ENCODE measurements around the gene FBXL20. TPM values are rescaled to one million over a fixed set of nuclear protein-coding genes. Genes with fewer than 3 reads are reported as not detected.
A peak's percentile ranks its signal among the peaks of the same experiment; 100 is the strongest.

FBXL20 gene
- total and polyA plus RNA-seq, 9 of the 15 experiments (the other 6 are each of a cell fraction or from before 2014, with no cell fraction given): 1.8 to 15.1 (median 5.6) TPM

DNA sequence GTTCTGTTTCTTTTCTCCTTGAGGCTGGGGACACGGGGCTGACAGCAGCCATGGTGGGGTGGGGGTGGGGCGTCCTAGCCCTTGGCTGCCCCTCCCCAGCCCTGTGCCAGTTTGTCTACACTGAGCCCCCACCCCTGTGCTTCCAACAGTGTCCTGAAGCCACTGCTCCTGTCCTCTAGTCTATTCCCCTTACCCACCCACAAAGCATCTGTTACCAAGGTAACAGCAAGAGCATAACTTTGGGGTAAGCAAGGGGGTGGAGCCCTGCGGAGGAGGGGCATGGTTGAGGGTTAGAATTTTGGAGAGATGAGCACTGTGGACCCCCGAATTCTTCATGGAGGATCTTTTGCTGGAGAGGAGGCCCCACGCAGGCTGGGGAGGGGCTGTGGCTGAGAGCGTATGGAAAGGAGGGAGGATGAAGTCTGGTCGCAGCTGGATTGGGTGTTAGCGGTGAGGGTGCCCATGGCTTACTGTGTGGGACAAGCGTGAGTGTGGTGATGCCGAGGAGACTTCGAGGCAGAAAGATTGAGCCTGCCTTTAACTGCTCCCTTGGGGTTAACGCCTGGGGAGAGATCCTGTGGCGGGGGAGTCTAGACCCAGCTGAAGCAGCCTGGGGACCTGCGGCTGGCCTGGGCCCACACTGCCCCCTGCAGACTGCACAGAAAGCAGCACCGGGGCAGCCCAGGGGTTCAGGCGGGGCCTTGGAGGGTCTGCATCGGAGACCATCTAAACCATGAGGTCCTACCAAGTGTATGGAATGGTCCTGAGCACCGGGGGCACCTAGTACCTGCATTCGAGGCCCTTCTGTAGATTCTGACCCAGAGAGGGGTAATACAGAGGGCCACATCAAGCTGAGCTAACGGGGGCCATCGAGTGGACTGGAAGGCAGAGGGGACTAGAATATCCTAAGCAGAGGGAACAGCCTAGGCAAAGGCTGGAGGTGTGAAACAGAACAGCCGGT is 169.6 kb downstream of the FBXL20 start (continued):
- peak in 1 of 2 experiments; percentile 33; a peak in 1 of 4 replicates for TF ChIP-seq MAZ (CRISPR knock-in tag; conservative IDR thresholded peaks at IDR 0.05 in 1 of 2, IDR thresholded peaks at IDR 0.05 in 1 of 2)
- TF ChIP-seq CC2D1A (IDR thresholded peaks at IDR 0.05): 0 out of 2 replicates have a peak, but pooled peaks have one; percentile 35
- peak; percentile 59 to 82; a peak in 3 of 4 replicates for TF ChIP-seq RAD21 (CRISPR knock-in tag; conservative IDR thresholded peaks at IDR 0.05 in 1 of 2, IDR thresholded peaks at IDR 0.05 in 1 of 2)
- TF ChIP-seq ZNF707 (CRISPR knock-in tag; conservative IDR thresholded peaks at IDR 0.05): no peak
- TF ChIP-seq, protein P1, sequence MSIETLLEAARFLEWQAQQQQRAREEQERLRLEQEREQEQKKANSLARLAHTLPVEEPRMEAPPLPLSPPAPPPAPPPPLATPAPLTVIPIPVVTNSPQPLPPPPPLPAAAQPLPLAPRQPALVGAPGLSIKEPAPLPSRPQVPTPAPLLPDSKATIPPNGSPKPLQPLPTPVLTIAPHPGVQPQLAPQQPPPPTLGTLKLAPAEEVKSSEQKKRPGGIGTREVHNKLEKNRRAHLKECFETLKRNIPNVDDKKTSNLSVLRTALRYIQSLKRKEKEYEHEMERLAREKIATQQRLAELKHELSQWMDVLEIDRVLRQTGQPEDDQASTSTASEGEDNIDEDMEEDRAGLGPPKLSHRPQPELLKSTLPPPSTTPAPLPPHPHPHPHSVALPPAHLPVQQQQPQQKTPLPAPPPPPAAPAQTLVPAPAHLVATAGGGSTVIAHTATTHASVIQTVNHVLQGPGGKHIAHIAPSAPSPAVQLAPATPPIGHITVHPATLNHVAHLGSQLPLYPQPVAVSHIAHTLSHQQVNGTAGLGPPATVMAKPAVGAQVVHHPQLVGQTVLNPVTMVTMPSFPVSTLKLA (conservative IDR thresholded peaks at IDR 0.05): no peak

DNA sequence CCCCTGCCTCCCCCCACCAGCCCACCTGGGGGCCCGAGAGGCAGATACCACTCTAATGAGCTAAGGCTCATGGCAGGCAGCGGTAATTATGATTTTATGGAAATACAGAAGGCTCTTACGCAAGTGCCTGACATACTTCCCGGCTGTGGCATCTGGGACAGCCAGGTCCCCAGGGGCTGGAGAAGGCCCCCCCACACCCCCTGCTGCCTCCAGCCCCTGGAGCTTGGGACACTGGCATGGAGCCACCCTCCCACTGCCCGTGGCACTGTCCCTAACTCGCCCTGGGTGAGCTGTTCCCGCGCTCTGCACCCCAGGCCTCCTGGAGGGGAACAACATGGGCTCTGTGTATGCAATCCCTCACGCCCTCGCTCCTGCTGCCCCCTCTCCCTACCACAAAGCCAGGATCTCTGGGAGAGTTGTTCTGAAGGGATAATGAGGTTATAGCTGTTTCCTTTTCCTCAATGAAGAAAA is 170.3 kb downstream of the FBXL20 start:
- Histone ChIP-seq H3K79me2 (ENCODE audit: control insufficient read depth, insufficient read depth, low read length) (no peaks in the 10 kb centered on the region), H3K9me1 (ENCODE audit: control insufficient read depth, insufficient read depth, low read length) (no peaks in the 10 kb centered on the region), H3K4me2 (ENCODE audit: insufficient read depth, low read length) (no peak overlapping the region), H3K36me3 (ENCODE audit: control insufficient read depth, insufficient read depth, low read length) (no peaks in the 10 kb centered on the region), H2AFZ (ENCODE audit: low read depth, low read length) (no peak overlapping the region), H3K4me3 (no peak overlapping the region), H4K20me1 (replicated peaks; ENCODE audit: control insufficient read depth, insufficient read depth, low read length) (no peaks in the 10 kb centered on the region), H3K9me3 (replicated peaks; ENCODE audit: control insufficient read depth, insufficient read depth, low read depth, low read length) (no peaks in the 10 kb centered on the region), H3K9ac (ENCODE audit: insufficient read depth in 1 of 2, low read depth in 2 of 2, low read length in 2 of 2) (peak overlapping the region in 1 of 2 experiments; percentile 65; a peak in 1 of 4 replicates), H3K4me1 (replicated peaks in 1 of 2; ENCODE audit: control insufficient read depth in 2 of 2, insufficient read depth in 2 of 2, low read length in 2 of 2) (peaks cover 2 to 23% of the 10 kb centered on the region in 2 experiments; a peak in 4 of 5 replicates), H3K27ac (ENCODE audit: extremely low read depth, low read depth, low read length) (no peak overlapping the region), H3K27me3 (ENCODE audit: control insufficient read depth in 2 of 2, insufficient read depth in 2 of 2, low read length in 2 of 2) (no peaks in the 10 kb centered on the region; a peak in 1 of 5 replicates)
- BruUV-seq (replicated peaks): no TSS peak
- ATAC-seq (no peak), DNase-seq (ENCODE audit: extremely low read depth in 1 of 4, low spot score in 3 of 4) (no peak), FAIRE-seq (no peak)
- in situ Hi-C loops (cut with MboI): no loop called here
- WGBS (ENCODE audit: insufficient coverage, low coverage, missing lambda C conversion rate): 40% methylated on average over 10 of the region's 10 CpGs
- intact Hi-C loops (cut with micrococcal nuclease): no loop called here
- POLR2A ChIA-PET: interaction anchor here (0.6 kb wide), 1 partner anchor 40 kb away, joined by 3 read pairs; no protein-coding TSS in a partner anchor
- CTCF ChIA-PET (ENCODE audit: low intra/inter-chr PET ratio): interaction anchor here (1.1 to 1.9 kb wide), 3 partner anchors 24 to 248 kb away, joined by 3 to 13 read pairs (median 3); no protein-coding TSS in a partner anchor
- TF ChIP-seq ZNF764 (CRISPR knock-in tag; IDR thresholded peaks at IDR 0.05; ENCODE audit: low read depth): no peak
- TF ChIP-seq RBBP5 (IDR thresholded peaks at IDR 0.05; ENCODE audit: borderline replicate concordance, insufficient read depth, low read length, poor library complexity, severe bottlenecking): no peak
- no peak for TF ChIP-seq BACH1 (tag; IDR thresholded peaks at IDR 0.05)
- TF ChIP-seq GATAD2A (IDR thresholded peaks at IDR 0.05): no peak
- TF ChIP-seq CXXC5 (CRISPR knock-in tag; IDR thresholded peaks at IDR 0.05): no peak
- TF ChIP-seq, protein P2, sequence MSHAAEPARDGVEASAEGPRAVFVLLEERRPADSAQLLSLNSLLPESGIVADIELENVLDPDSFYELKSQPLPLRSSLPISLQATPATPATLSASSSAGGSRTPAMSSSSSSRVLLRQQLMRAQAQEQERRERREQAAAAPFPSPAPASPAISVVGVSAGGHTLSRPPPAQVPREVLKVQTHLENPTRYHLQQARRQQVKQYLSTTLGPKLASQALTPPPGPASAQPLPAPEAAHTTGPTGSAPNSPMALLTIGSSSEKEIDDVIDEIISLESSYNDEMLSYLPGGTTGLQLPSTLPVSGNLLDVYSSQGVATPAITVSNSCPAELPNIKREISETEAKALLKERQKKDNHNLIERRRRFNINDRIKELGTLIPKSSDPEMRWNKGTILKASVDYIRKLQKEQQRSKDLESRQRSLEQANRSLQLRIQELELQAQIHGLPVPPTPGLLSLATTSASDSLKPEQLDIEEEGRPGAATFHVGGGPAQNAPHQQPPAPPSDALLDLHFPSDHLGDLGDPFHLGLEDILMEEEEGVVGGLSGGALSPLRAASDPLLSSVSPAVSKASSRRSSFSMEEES (CRISPR knock-in tag; IDR thresholded peaks at IDR 0.05): no peak
- no peak for TF ChIP-seq ATF1 (CRISPR knock-in tag; IDR thresholded peaks at IDR 0.05)
- TF ChIP-seq ATF1 (tag; IDR thresholded peaks at IDR 0.05): no peak
- TF ChIP-seq, protein P3, sequence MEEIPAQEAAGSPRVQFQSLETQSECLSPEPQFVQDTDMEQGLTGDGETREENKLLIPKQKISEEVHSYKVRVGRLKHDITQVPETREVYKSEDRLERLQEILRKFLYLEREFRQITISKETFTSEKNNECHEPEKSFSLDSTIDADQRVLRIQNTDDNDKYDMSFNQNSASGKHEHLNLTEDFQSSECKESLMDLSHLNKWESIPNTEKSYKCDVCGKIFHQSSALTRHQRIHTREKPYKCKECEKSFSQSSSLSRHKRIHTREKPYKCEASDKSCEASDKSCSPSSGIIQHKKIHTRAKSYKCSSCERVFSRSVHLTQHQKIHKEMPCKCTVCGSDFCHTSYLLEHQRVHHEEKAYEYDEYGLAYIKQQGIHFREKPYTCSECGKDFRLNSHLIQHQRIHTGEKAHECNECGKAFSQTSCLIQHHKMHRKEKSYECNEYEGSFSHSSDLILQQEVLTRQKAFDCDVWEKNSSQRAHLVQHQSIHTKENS (CRISPR knock-in tag; IDR thresholded peaks at IDR 0.05): no peak
